HepG2 (cell line): ENCODE measurements around the gene DSTN. TPM values are rescaled to one million over a fixed set of nuclear protein-coding genes. Genes with fewer than 3 reads are reported as not detected.

Source experiments
- CBFB ChIP-seq: sonication (generic); formaldehyde crosslinking; IDR thresholded peaks from 2 replicates; pipeline ENCODE4 v1.4.0; 2020; ENCODE audit warnings: missing genetic modification reagents
- HNF1A ChIP-seq, 2 experiments: sonication (generic) in 1 of 2; formaldehyde crosslinking in 1 of 2; IDR thresholded peaks; 2 replicates each; pipeline versions ENCODE4 v1.4.0 to v1.6.1; 2016 to 2020; ENCODE audit warnings: borderline replicate concordance in 1 of 2, low read depth in 1 of 2, mild to moderate bottlenecking in 1 of 2, missing genetic modification reagents in 1 of 2
- KIAA2018 ChIP-seq: sonication (generic); formaldehyde crosslinking; IDR thresholded peaks from 2 replicates; pipeline ENCODE4 v1.5.0; 2020; ENCODE audit warnings: mild to moderate bottlenecking, missing genetic modification reagents, borderline replicate concordance
- KMT2A ChIP-seq: sonication (generic); formaldehyde crosslinking; IDR thresholded peaks from 2 replicates; pipeline ENCODE4 v1.4.0; 2020; ENCODE audit warnings: missing genetic modification reagents
- PHF20 ChIP-seq: sonication (generic); formaldehyde crosslinking; IDR thresholded peaks from 2 replicates; pipeline ENCODE4 v1.5.0; 2020; ENCODE audit warnings: mild to moderate bottlenecking, missing genetic modification reagents
- TCF12 ChIP-seq, 2 experiments: fragments of 450-650 bp in 1 of 2; sonication (generic) in 1 of 2; formaldehyde crosslinking in 1 of 2; IDR thresholded peaks; 2 replicates each; pipeline versions ENCODE4 v1.6.1 to v1.8.0; 2017 to 2022; ENCODE audit warnings: antibody characterized with exemption in 1 of 2, mild to moderate bottlenecking in 1 of 2, missing genetic modification reagents in 1 of 2, moderate library complexity in 1 of 2
- ZMYM3 ChIP-seq: sonication (generic); formaldehyde crosslinking; IDR thresholded peaks from 2 replicates; pipeline ENCODE4 v1.5.1; 2020; ENCODE audit warnings: mild to moderate bottlenecking, missing genetic modification reagents
- ZNF446 ChIP-seq: sonication (generic); formaldehyde crosslinking; IDR thresholded peaks from 2 replicates; pipeline ENCODE4 v1.5.0; 2020; ENCODE audit warnings: mild to moderate bottlenecking, missing genetic modification reagents
- ZNF501 ChIP-seq: sonication (generic); formaldehyde crosslinking; IDR thresholded peaks from 2 replicates; pipeline ENCODE4 v1.5.1; 2020; ENCODE audit warnings: mild to moderate bottlenecking, moderate library complexity, missing genetic modification reagents
- ZNF747 ChIP-seq: sonication (generic); formaldehyde crosslinking; IDR thresholded peaks from 2 replicates; pipeline ENCODE4 v1.8.1; 2023; ENCODE audit warnings: missing genetic modification reagents, mild to moderate bottlenecking, borderline replicate concordance
- ZNF800 ChIP-seq: sonication (generic); formaldehyde crosslinking; IDR thresholded peaks from 2 replicates; pipeline ENCODE4 v1.4.0; 2020; ENCODE audit warnings: missing genetic modification reagents
- polyA plus RNA-seq, 8 experiments: library from polyadenylated mRNA; depleted of rRNA in 3 of 8; stranded (reverse) in 7 of 8; unstranded in 1 of 8; fragments of >200 nt; fragmentation: Illumina TruSeq in 4 of 8; extraction: Trizol in 4 of 8; gene quantifications; 2 replicates each; pipeline versions ENCODE4 v1.2.1 to v1.2.3, GENCODE V29; 2011 to 2016; ENCODE audit warnings: low read depth in 4 of 8, missing spikeins in 1 of 8, mixed read lengths in 1 of 8; ENCODE audit not compliant: insufficient read depth in 1 of 8
- total RNA-seq, 5 experiments: library from RNA; depleted of rRNA; stranded (reverse); fragments of >200 nt; fragmentation: Illumina TruSeq; extraction: Trizol; gene quantifications; 2 replicates each; pipeline ENCODE4 v1.2.3, GENCODE V29; 2016; ENCODE audit warnings: low read depth in 1 of 5

The DSTN gene
- total and polyA plus RNA-seq, 2 of the 13 experiments (the other 11 are each of a cell fraction or from before 2014, with no cell fraction given), result 27.6 to 106 TPM

- TF ChIP-seq KIAA2018 (CRISPR knock-in tag) (0 out of 2 replicates have a peak, but pooled peaks have one; percentile 48), KMT2A (CRISPR knock-in tag) (peak; percentile 74; the same call in 1 of the 2 replicates), ZNF446 (0 out of 2 replicates have a peak, but pooled peaks have one; percentile 57), ZNF747 (CRISPR knock-in tag) (peak; percentile 45; the same call in 1 of the 2 replicates), HNF1A (IDR thresholded peaks at IDR 0.05; ENCODE audit: low read depth) (no peak), HNF1A (CRISPR knock-in tag; IDR thresholded peaks at IDR 0.05; ENCODE audit: borderline replicate concordance) (no peak), CBFB (CRISPR knock-in tag) (peak; percentile 43; the same call in 1 of the 2 replicates), PHF20 (CRISPR knock-in tag) (peak; percentile 15; the same call in 1 of the 2 replicates), ZMYM3 (CRISPR knock-in tag) (peak; percentile 30; the same call in 1 of the 2 replicates), ZNF501 (CRISPR knock-in tag) (peak; percentile 79; the same call in 1 of the 2 replicates), ZNF800 (peak; percentile 93), TCF12 (IDR thresholded peaks at IDR 0.05) (no peak), TCF12 (CRISPR knock-in tag; IDR thresholded peaks at IDR 0.05) (peak; percentile 84)
Observed at GRCh38 chr20:17570347-17571152, 675 bp downstream of the DSTN start (continued).
